Muscle layer of duodenum (tissue), 2 donors: ENCODE data around the gene P3H3.
"Not testable (repeated sequence)": the region's sequence is repeated elsewhere in the genome, so short reads cannot be mapped to it uniquely, and the experiment has no call there.

ENCODE experiments used
- H3K27ac ChIP-seq: one replicate; pipeline ENCODE4 v1.7.0; 2013; ENCODE audit warnings: mild to moderate bottlenecking, low read length
- H3K27me3 ChIP-seq: one replicate; pipeline ENCODE4 v1.7.0; 2013; ENCODE audit warnings: low read depth, mild to moderate bottlenecking, control low read depth, low read length
- H3K36me3 ChIP-seq, 2 donors: one replicate each; pipeline ENCODE4 v1.7.0; 2013; ENCODE audit warnings: low read length in 2 of 2, control low read depth in 1 of 2, mild to moderate bottlenecking in 1 of 2; ENCODE audit not compliant: insufficient read depth in 2 of 2, control insufficient read depth in 1 of 2
- H3K4me1 ChIP-seq, 2 donors: one replicate each; pipeline ENCODE4 v1.7.0; 2013; ENCODE audit warnings: low read length in 2 of 2, mild to moderate bottlenecking in 2 of 2, control low read depth in 1 of 2, moderate library complexity in 1 of 2; ENCODE audit not compliant: insufficient read depth in 2 of 2, control insufficient read depth in 1 of 2
- H3K4me3 ChIP-seq, 2 donors: one replicate each; pipeline ENCODE4 v1.7.0; 2013; ENCODE audit warnings: low read length in 2 of 2, low read depth in 1 of 2, mild to moderate bottlenecking in 1 of 2
- H3K9me3 ChIP-seq, 2 donors: one replicate each; pipeline ENCODE4 v1.7.0; 2013; ENCODE audit warnings: low read length in 2 of 2, control low read depth in 1 of 2, mild to moderate bottlenecking in 1 of 2; ENCODE audit not compliant: control insufficient read depth in 1 of 2
- donor health status: healthy.

Gene P3H3

GRCh38 chr12:6871052-6871957 is 43.1 kb downstream of the P3H3 start:
- Histone ChIP-seq H3K9me3 (no peaks in the 10 kb centered on the region), H3K27me3 (no peaks in the 10 kb centered on the region), H3K36me3 (peaks cover 10 to 11% of the 10 kb centered on the region in 2 donors), H3K27ac (no peak overlapping the region), H3K4me3 (peak overlapping the region; percentile 86 to 97), H3K4me1 (peaks cover 19 to 48% of the 10 kb centered on the region in 2 donors)

- Histone ChIP-seq H3K9me3 (no peaks in the 10 kb centered on the region), H3K4me1 (peaks cover 19 to 43% of the 10 kb centered on the region in 2 donors), H3K27me3 (no peaks in the 10 kb centered on the region), H3K36me3 (peaks cover 10 to 11% of the 10 kb centered on the region in 2 donors), H3K27ac (peak overlapping the region; percentile 75), H3K4me3 (peak overlapping the region; percentile 86 to 97)
These were observed 44.2 kb downstream of the P3H3 start for GRCh38 chr12:6872073-6873048.

GRCh38 chr12:6873094-6874014 is 45.1 kb downstream of the P3H3 start, which contains the start of gene SPSB2:
Gene SPSB2 (minus strand): TSS chr12:6873303. CDS start chr12:6872901, 402 bp downstream.
- H3K4me1 ChIP-seq: peaks cover 16 to 40% of the 10 kb centered on the region in 2 donors
- H3K9me3 ChIP-seq: no peaks in the 10 kb centered on the region
- H3K27me3 ChIP-seq: no peaks in the 10 kb centered on the region
- H3K36me3 ChIP-seq: peaks cover 10 to 11% of the 10 kb centered on the region in 2 donors
- H3K27ac ChIP-seq: peak within 1 kb of the TSS; percentile 76
- H3K4me3 ChIP-seq: peak within 1 kb of the TSS; percentile 86 to 97

GRCh38 chr12:6874015-6874368 is 45.8 kb downstream of the P3H3 start:
- not testable (repeated sequence) for H3K27me3 ChIP-seq, H3K9me3 ChIP-seq
- peak overlapping the region; percentile 76 for H3K27ac ChIP-seq
- H3K36me3 ChIP-seq: peaks cover 10 to 11% of the 10 kb centered on the region in 2 donors
- H3K4me1 ChIP-seq: peaks cover 10 to 34% of the 10 kb centered on the region in 2 donors
- peak overlapping the region; percentile 86 to 97 for H3K4me3 ChIP-seq

GRCh38 chr12:6879824-6880223 is 51.6 kb downstream of the P3H3 start:
- not testable (repeated sequence) for H3K4me1 ChIP-seq, H3K9me3 ChIP-seq, H3K27me3 ChIP-seq, H3K4me3 ChIP-seq, H3K27ac ChIP-seq
- H3K36me3 ChIP-seq: peaks cover 5 to 15% of the 10 kb centered on the region in 2 donors

- Histone ChIP-seq H3K9me3 (no peaks in the 10 kb centered on the region), H3K4me1 (no peaks in the 10 kb centered on the region), H3K27me3 (no peaks in the 10 kb centered on the region), H3K36me3 (peaks cover 5 to 17% of the 10 kb centered on the region in 2 donors), H3K4me3 (no peak overlapping the region), H3K27ac (no peak overlapping the region)
These were observed 55.0 kb downstream of the P3H3 start for GRCh38 chr12:6883252-6883651.

- no peaks in the 10 kb centered on the region for H3K4me1 ChIP-seq
- H3K27me3 ChIP-seq: no peaks in the 10 kb centered on the region
- H3K4me3 ChIP-seq: no peak overlapping the region
- no peaks in the 10 kb centered on the region for H3K9me3 ChIP-seq
- no peak overlapping the region for H3K27ac ChIP-seq
- H3K36me3 ChIP-seq: peaks cover 5 to 17% of the 10 kb centered on the region in 2 donors
These were observed 55.5 kb downstream of the P3H3 start for GRCh38 chr12:6883683-6884082.

- Histone ChIP-seq H3K27me3 (no peaks in the 10 kb centered on the region), H3K4me3 (no peak overlapping the region), H3K27ac (no peak overlapping the region), H3K9me3 (no peaks in the 10 kb centered on the region), H3K4me1 (no peaks in the 10 kb centered on the region), H3K36me3 (peaks cover 5 to 17% of the 10 kb centered on the region in 2 donors)
These were observed 56.3 kb downstream of the P3H3 start for GRCh38 chr12:6884539-6884938.

- not testable (repeated sequence) for H3K27me3 ChIP-seq, H3K27ac ChIP-seq, H3K4me1 ChIP-seq, H3K4me3 ChIP-seq, H3K9me3 ChIP-seq
- peaks cover 5 to 20% of the 10 kb centered on the region in 2 donors for H3K36me3 ChIP-seq
These were observed 58.2 kb downstream of the P3H3 start for GRCh38 chr12:6886206-6886999.

- Histone ChIP-seq H3K9me3 (no peaks in the 10 kb centered on the region), H3K36me3 (peaks cover 5 to 20% of the 10 kb centered on the region in 2 donors), H3K27ac (no peak overlapping the region), H3K4me3 (no peak overlapping the region), H3K4me1 (no peaks in the 10 kb centered on the region), H3K27me3 (no peaks in the 10 kb centered on the region)
These were observed 59.3 kb downstream of the P3H3 start for GRCh38 chr12:6887460-6887859.
